Measurements from ENCODE around the gene NEIL3.

Gene NEIL3

GRCh38 chr4:177411996-177412395 is 102.3 kb downstream of the NEIL3 start:
- no peak overlapping the region for H3K4me3 ChIP-seq (ENCODE audit: low read depth in 1 of 2, low read length in 2 of 2)
- no peak overlapping the region for H3K27ac ChIP-seq (ENCODE audit: low read length)
- no peak overlapping the region for H2AFZ ChIP-seq (ENCODE audit: low read depth, low read length)
- H3K4me2 ChIP-seq (ENCODE audit: insufficient read depth, low read length), result no peak overlapping the region
- no peaks in the 10 kb centered on the region for H3K4me1 ChIP-seq (ENCODE audit: insufficient read depth, low read length)
- no peak for ATAC-seq (ENCODE audit: insufficient read depth, low read depth)
- H3K9ac ChIP-seq (ENCODE audit: low read depth, low read length), result no peak overlapping the region
- no peaks in the 10 kb centered on the region for H4K20me1 ChIP-seq (ENCODE audit: insufficient read depth, low read length)
- no peaks in the 10 kb centered on the region for H3K27me3 ChIP-seq (ENCODE audit: insufficient read depth, low read length, poor library complexity)
- no peak for TF ChIP-seq EZH2 (IDR thresholded peaks at IDR 0.05; ENCODE audit: borderline replicate concordance, low read depth, low read length, severe bottlenecking)
- no peak for TF ChIP-seq CTCF (IDR thresholded peaks at IDR 0.05; ENCODE audit: borderline replicate concordance, extremely low read depth, low read length, poor library complexity, severe bottlenecking)
- H3K9me3 ChIP-seq (ENCODE audit: insufficient read depth, low read length, severe bottlenecking), result no peaks in the 10 kb centered on the region
- DNase-seq, result no peak
- no peaks in the 10 kb centered on the region for H3K79me2 ChIP-seq (ENCODE audit: insufficient read depth, low read length)
- no peaks in the 10 kb centered on the region for H3K36me3 ChIP-seq (ENCODE audit: insufficient read depth, low read length)

All from DND-41 (cell line).